Measurements from ENCODE around the gene OXER1.

The OXER1 gene

GRCh38 chr2:42768706-42769256 lies 4.8 kb upstream of the OXER1 start:
- no peak for DNase-seq

- no peak for DNase-seq
Measured at GRCh38 chr2:42767899-42768705, 4.2 kb upstream of the OXER1 start.

GRCh38 chr2:42767080-42767898 lies 3.4 kb upstream of the OXER1 start:
- no peak for DNase-seq

GRCh38 chr2:42765686-42766085 lies 1.8 kb upstream of the OXER1 start:
- DNase-seq = no peak

- no peak for DNase-seq
Measured at GRCh38 chr2:42764901-42765300, 966 bp upstream of the OXER1 start.

GRCh38 chr2:42762823-42763804 lies 821 bp downstream of the OXER1 start:
- no peak for DNase-seq

- DNase-seq = no peak
Measured at GRCh38 chr2:42762155-42762554, 1.8 kb downstream of the OXER1 start.

- no peak for DNase-seq
Measured at GRCh38 chr2:42761554-42761953, 2.4 kb downstream of the OXER1 start.

- no peak for DNase-seq
Measured at GRCh38 chr2:42758751-42759150, 5.2 kb downstream of the OXER1 start.

- DNase-seq = no peak
Measured at GRCh38 chr2:42757981-42758740, 5.8 kb downstream of the OXER1 start.

- no peak for DNase-seq
Measured at GRCh38 chr2:42756966-42757513, 6.9 kb downstream of the OXER1 start.

- no peak for DNase-seq
Measured at GRCh38 chr2:42756150-42756775, 7.7 kb downstream of the OXER1 start.

GRCh38 chr2:42755191-42755880 lies 8.6 kb downstream of the OXER1 start:
- no peak for DNase-seq

GRCh38 chr2:42754776-42755140 lies 9.2 kb downstream of the OXER1 start:
- no peak for DNase-seq

- no peak for DNase-seq
Measured at GRCh38 chr2:42754021-42754775, 9.7 kb downstream of the OXER1 start.

GRCh38 chr2:42752816-42753813 lies 10.8 kb downstream of the OXER1 start:
- no peak for DNase-seq

- DNase-seq = no peak
Measured at GRCh38 chr2:42752314-42752713, 11.6 kb downstream of the OXER1 start.

- DNase-seq = no peak
Measured at GRCh38 chr2:42748840-42749239, 15.1 kb downstream of the OXER1 start.

Data from T1000 (cell line).